Mesothelial cell of epicardium (in vitro differentiated cells): ENCODE data around the gene HS6ST3. TPM values are rescaled to one million over a fixed set of nuclear protein-coding genes. Genes with fewer than 3 reads are reported as not detected.

ENCODE experiments used
- DNase-seq, 2 experiments: peaks; one replicate each; pipeline ENCODE4 v3.0.0; 2021; ENCODE audit warnings: low spot score in 2 of 2; ENCODE audit not compliant: unreplicated experiment in 2 of 2
- H3K27ac Mint-ChIP-seq: 2 replicates; pipeline ENCODE4 v1.8.0; 2021; ENCODE audit warnings: mixed read lengths
- H3K27me3 Mint-ChIP-seq: 2 replicates; pipeline ENCODE4 v1.8.0; 2021; ENCODE audit warnings: low read depth, mixed read lengths
- H3K36me3 Mint-ChIP-seq: 2 replicates; pipeline ENCODE4 v1.8.0; 2021; ENCODE audit warnings: mixed read lengths
- H3K4me1 Mint-ChIP-seq: 2 replicates; pipeline ENCODE4 v1.8.0; 2021; ENCODE audit warnings: mixed read lengths
- H3K4me3 Mint-ChIP-seq: 2 replicates; pipeline ENCODE4 v1.8.0; 2021; ENCODE audit warnings: mild to moderate bottlenecking, moderate library complexity, mixed read lengths
- H3K9me3 Mint-ChIP-seq: 2 replicates; pipeline ENCODE4 v1.8.0; 2021; ENCODE audit warnings: mixed read lengths
- CTCF ChIP-seq: fragments of 200-600 bp; sonication (generic); IDR thresholded peaks from one replicate; pipeline ENCODE4 v1.5.0; 2021; ENCODE audit warnings: antibody characterized with exemption; ENCODE audit not compliant: unreplicated experiment
- total RNA-seq: library from RNA; stranded (reverse); gene quantifications from 3 replicates; pipeline ENCODE4 v1.2.1, GENCODE V29; 2021

Gene HS6ST3
- total RNA-seq, 1 donor from 2014 or later: 0.60 TPM

DNA sequence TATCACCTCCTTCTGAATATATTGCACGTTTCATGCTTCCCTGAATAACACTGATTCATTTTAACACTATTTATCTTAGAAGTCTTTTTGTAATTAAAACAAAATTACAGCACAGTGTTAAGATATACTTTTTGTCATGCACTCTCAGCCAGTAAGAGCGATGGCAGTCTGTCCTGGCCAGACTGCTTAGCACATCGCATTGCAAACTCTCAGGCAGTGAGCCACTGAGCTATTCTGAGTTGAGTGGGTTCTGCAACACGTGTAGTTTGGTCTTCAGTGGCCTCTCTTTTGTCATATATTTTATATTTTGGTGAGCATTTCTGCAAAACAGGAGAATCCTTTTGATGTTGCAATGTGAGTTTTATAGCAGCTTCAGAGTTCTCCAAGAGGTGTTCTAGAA, 332.1 kb downstream of the HS6ST3 start:
- no peak for TF ChIP-seq CTCF
- no peak overlapping the region for H3K27ac Mint-ChIP-seq
- no peak overlapping the region for H3K4me3 Mint-ChIP-seq
- peaks cover 7% of the 10 kb centered on the region for H3K27me3 Mint-ChIP-seq
- H3K9me3 Mint-ChIP-seq: no peaks in the 10 kb centered on the region
- no peaks in the 10 kb centered on the region for H3K36me3 Mint-ChIP-seq
- no peaks in the 10 kb centered on the region for H3K4me1 Mint-ChIP-seq
- DNase-seq: no peak

DNA sequence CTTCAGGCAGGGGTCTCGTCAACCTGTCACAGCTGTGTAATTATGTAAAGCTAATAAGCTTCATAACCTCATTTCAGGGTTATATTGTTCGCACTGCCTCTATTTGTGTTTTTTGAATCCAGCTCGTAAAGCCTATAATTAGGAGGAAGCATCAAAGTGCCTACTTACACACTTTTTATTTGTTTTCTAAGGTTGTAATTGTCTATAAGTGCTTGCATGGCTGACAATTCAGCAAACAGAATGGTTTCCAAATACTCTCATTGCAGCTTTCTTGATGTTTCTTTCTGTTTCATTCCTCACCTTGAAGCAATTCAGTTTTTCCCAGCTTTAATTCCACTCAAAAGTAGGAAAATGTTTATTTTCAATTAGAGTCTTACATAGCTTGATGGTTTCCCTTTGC, 336.3 kb downstream of the HS6ST3 start:
- peaks cover 11% of the 10 kb centered on the region for H3K27me3 Mint-ChIP-seq
- H3K27ac Mint-ChIP-seq: no peak overlapping the region
- TF ChIP-seq CTCF: no peak
- no peak overlapping the region for H3K4me3 Mint-ChIP-seq
- no peaks in the 10 kb centered on the region for H3K36me3 Mint-ChIP-seq
- no peaks in the 10 kb centered on the region for H3K4me1 Mint-ChIP-seq
- H3K9me3 Mint-ChIP-seq: no peaks in the 10 kb centered on the region
- no peak for DNase-seq

DNA sequence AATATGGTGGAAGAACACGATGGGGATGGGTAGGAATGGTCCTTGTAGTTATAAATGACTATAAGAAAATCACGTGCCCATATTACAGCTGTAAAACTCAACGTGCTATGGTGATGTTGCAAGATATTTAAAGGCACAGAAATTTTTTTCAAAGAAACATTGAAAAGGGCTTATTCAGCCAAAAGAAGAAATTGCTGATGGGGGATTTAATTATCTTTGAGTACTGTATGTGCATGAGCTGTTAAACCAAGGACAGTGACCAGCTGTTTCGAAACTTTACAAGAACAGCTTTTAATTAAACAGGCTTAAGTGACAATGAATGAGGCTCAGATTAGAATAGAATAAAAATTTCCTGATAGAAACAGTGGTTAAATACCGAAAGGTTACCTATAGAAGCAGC, 339.0 kb downstream of the HS6ST3 start:
- no peak overlapping the region for H3K4me3 Mint-ChIP-seq
- no peak for DNase-seq
- peaks cover 11% of the 10 kb centered on the region for H3K27me3 Mint-ChIP-seq
- TF ChIP-seq CTCF: no peak
- no peaks in the 10 kb centered on the region for H3K36me3 Mint-ChIP-seq
- no peaks in the 10 kb centered on the region for H3K9me3 Mint-ChIP-seq
- H3K4me1 Mint-ChIP-seq: no peaks in the 10 kb centered on the region
- no peak overlapping the region for H3K27ac Mint-ChIP-seq

- Mint-ChIP-seq H3K36me3 (no peaks in the 10 kb centered on the region), H3K9me3 (no peaks in the 10 kb centered on the region), H3K27me3 (peaks cover 9% of the 10 kb centered on the region), H3K4me1 (no peaks in the 10 kb centered on the region), H3K27ac (no peak overlapping the region), H3K4me3 (no peak overlapping the region)
- no peak for TF ChIP-seq CTCF
- DNase-seq: no peak
Observed at GRCh38 chr13:96431044-96431581, 341.2 kb downstream of the HS6ST3 start.

- Mint-ChIP-seq H3K27ac (no peak overlapping the region), H3K27me3 (no peaks in the 10 kb centered on the region), H3K4me3 (no peak overlapping the region), H3K4me1 (no peaks in the 10 kb centered on the region), H3K9me3 (no peaks in the 10 kb centered on the region), H3K36me3 (no peaks in the 10 kb centered on the region)
- no peak for TF ChIP-seq CTCF
- no peak for DNase-seq
Observed at GRCh38 chr13:96444676-96445075, 354.8 kb downstream of the HS6ST3 start.

DNA sequence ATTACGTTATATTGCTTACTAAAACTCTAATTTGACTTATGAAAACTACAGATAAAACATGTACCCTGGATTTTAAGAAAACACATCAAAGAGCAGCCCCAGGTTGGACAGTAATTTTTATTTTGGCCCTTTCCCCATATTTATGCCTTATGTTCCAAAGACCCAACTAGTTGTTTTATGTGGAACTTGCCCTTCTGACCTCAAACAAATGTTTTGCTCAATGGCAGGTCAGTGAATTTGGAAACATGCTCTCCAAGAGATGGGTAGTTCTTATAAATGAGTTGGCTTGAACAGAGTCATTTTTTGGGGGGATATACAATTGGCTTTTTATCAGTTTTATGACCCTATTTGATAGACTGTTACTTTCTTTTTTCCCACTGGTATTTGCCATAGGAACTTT, 360.0 kb downstream of the HS6ST3 start:
- H3K9me3 Mint-ChIP-seq: no peaks in the 10 kb centered on the region
- DNase-seq: no peak
- no peak for TF ChIP-seq CTCF
- H3K4me1 Mint-ChIP-seq: no peaks in the 10 kb centered on the region
- H3K4me3 Mint-ChIP-seq: no peak overlapping the region
- H3K27me3 Mint-ChIP-seq: no peaks in the 10 kb centered on the region
- H3K27ac Mint-ChIP-seq: no peak overlapping the region
- H3K36me3 Mint-ChIP-seq: no peaks in the 10 kb centered on the region
